PFSK-1 (cell line): ENCODE results near the gene NFIA.

Experiments
- FOXP2 ChIP-seq: optimal IDR thresholded peaks from 2 replicates; pipeline ENCODE3; 2011; ENCODE audit warnings: borderline replicate concordance, control low read depth, inconsistent platforms; ENCODE audit not compliant: insufficient read depth; ENCODE audit errors: extremely low read length, extremely low read depth
- POLR2AphosphoS5 ChIP-seq: IDR thresholded peaks from 2 replicates; pipeline ENCODE4 v1.6.1; 2012; ENCODE audit warnings: low read depth, mild to moderate bottlenecking, control low read depth, low read length, moderate library complexity
- REST ChIP-seq, 2 experiments: IDR thresholded peaks; 2 replicates each; pipeline versions ENCODE4 v1.6.1 to v1.8.0; 2011 to 2012; ENCODE audit warnings: low read depth in 2 of 2, low read length in 2 of 2, control low read depth in 1 of 2, inconsistent platforms in 1 of 2, mild to moderate bottlenecking in 1 of 2, moderate library complexity in 1 of 2; ENCODE audit not compliant: insufficient read depth in 1 of 2
- SIN3A ChIP-seq: IDR thresholded peaks from 2 replicates; pipeline ENCODE4 v1.6.1; 2012; ENCODE audit warnings: mild to moderate bottlenecking, low read length, moderate library complexity, borderline replicate concordance; ENCODE audit not compliant: insufficient read depth
- TAF1 ChIP-seq: IDR thresholded peaks from 2 replicates; pipeline ENCODE4 v1.6.1; 2012; ENCODE audit warnings: low read length, control low read depth, borderline replicate concordance; ENCODE audit not compliant: insufficient read depth

GRCh38 chr1:61117283-61117682 lies 34.9 kb downstream of the NFIA start:
- TF ChIP-seq TAF1 (no peak), REST (IDR thresholded peaks at IDR 0.05; ENCODE audit: insufficient read depth in 1 of 2, low read depth in 2 of 2, low read length in 2 of 2) (no peak), POLR2AphosphoS5 (no peak), SIN3A (no peak), FOXP2 (no peak)
